HEK293 (cell line): ENCODE measurements around the gene NCAN.
A peak's percentile ranks its signal among the peaks of the same experiment; 100 is the strongest.

Experiments
- CTCF ChIA-PET: fragments of 350-600 bp; formaldehyde crosslinking; extraction: SDS; loops from one replicate; lab custom pipeline; 2021; ENCODE audit warnings: antibody characterized with exemption; lab: Yijun Ruan, JAX
- POLR2A ChIA-PET: fragments of 300-600 bp; formaldehyde crosslinking; extraction: SDS; loops from one replicate; lab custom pipeline; 2020; ENCODE audit warnings: antibody characterized with exemption, inconsistent platforms; lab: Yijun Ruan, JAX
- H3K27ac ChIP-seq: fragments of 200-500 bp; sonication (Bioruptor generic); 2 replicates; pipeline ENCODE4 v1.5.1; 2014; ENCODE audit warnings: low read depth, low read length, control low read depth, inconsistent platforms; ENCODE audit errors: extremely low read depth
- H3K36me3 ChIP-seq, 2 experiments: fragments of 200-500 bp in 1 of 2; sonication (Bioruptor generic) in 1 of 2; 1 replicate in 1 of 2; 2 replicates in 1 of 2; pipeline ENCODE4 v1.5.1; 2014 to 2017; ENCODE audit warnings: inconsistent platforms in 2 of 2, low read length in 2 of 2; ENCODE audit not compliant: control insufficient read depth in 2 of 2, insufficient read depth in 1 of 2
- H3K4me1 ChIP-seq: fragments of 200-500 bp; sonication (Bioruptor generic); 2 replicates; pipeline ENCODE4 v1.5.1; 2014; ENCODE audit warnings: mild to moderate bottlenecking, low read length, inconsistent platforms; ENCODE audit not compliant: control insufficient read depth, insufficient read depth
- H3K4me3 ChIP-seq: 2 replicates; pipeline ENCODE4 v1.5.1; 2011; ENCODE audit warnings: low read depth, mild to moderate bottlenecking, control low read depth, low read length, moderate library complexity
- H3K9me3 ChIP-seq: fragments of 200-500 bp; sonication (Bioruptor generic); 2 replicates; pipeline ENCODE4 v1.5.1; 2014; ENCODE audit warnings: low read depth, low read length, inconsistent platforms; ENCODE audit not compliant: control insufficient read depth, insufficient read depth
- GLIS1 ChIP-seq: fragments of 450-650 bp; formaldehyde crosslinking; IDR thresholded peaks from 2 replicates; pipeline ENCODE4 v1.5.1; 2016; ENCODE audit warnings: missing biosample characterization, missing genetic modification characterization
- REPIN1 ChIP-seq: fragments of 450-650 bp; formaldehyde crosslinking; IDR thresholded peaks from 2 replicates; pipeline ENCODE4 v1.5.1; 2017; ENCODE audit warnings: missing biosample characterization, missing genetic modification characterization, low read depth
- SCRT2 ChIP-seq: fragments of 450-650 bp; formaldehyde crosslinking; IDR thresholded peaks from 2 replicates; pipeline ENCODE4 v1.5.1; 2016; ENCODE audit warnings: missing biosample characterization, missing genetic modification characterization
- SETDB1 ChIP-seq: IDR thresholded peaks from one replicate; pipeline ENCODE4 v1.6.1; 2017; ENCODE audit warnings: mild to moderate bottlenecking, low read length, moderate library complexity, mixed read lengths; ENCODE audit not compliant: insufficient read length
- WT1 ChIP-seq: fragments of 450-650 bp; formaldehyde crosslinking; IDR thresholded peaks from 2 replicates; pipeline ENCODE4 v1.5.1; 2016; ENCODE audit warnings: missing biosample characterization, missing genetic modification characterization
- YY1 ChIP-seq: fragments of 450-650 bp; formaldehyde crosslinking; IDR thresholded peaks from 2 replicates; pipeline ENCODE4 v1.5.1; 2018; ENCODE audit warnings: missing biosample characterization, missing genetic modification characterization
- ZBTB17 ChIP-seq: fragments of 450-650 bp; formaldehyde crosslinking; IDR thresholded peaks from 2 replicates; pipeline ENCODE4 v1.5.1; 2016; ENCODE audit warnings: missing biosample characterization, missing genetic modification characterization
- ZBTB7A ChIP-seq: fragments of 450-650 bp; formaldehyde crosslinking; IDR thresholded peaks from 2 replicates; pipeline ENCODE4 v1.5.1; 2016; ENCODE audit warnings: low read depth, missing biosample characterization, missing genetic modification characterization
- ZEB2 ChIP-seq: fragments of 450-650 bp; formaldehyde crosslinking; IDR thresholded peaks from 2 replicates; pipeline ENCODE4 v1.5.1; 2016; ENCODE audit warnings: missing biosample characterization, missing genetic modification characterization
- ZNF138 ChIP-seq: fragments of 450-650 bp; formaldehyde crosslinking; IDR thresholded peaks from 2 replicates; pipeline ENCODE4 v1.5.1; 2016; ENCODE audit warnings: missing biosample characterization, missing genetic modification characterization, borderline replicate concordance
- ZNF140 ChIP-seq: fragments of 450-650 bp; formaldehyde crosslinking; IDR thresholded peaks from 2 replicates; pipeline ENCODE4 v1.5.1; 2016; ENCODE audit warnings: missing biosample characterization, missing genetic modification characterization
- ZNF155 ChIP-seq: fragments of 450-650 bp; formaldehyde crosslinking; IDR thresholded peaks from 2 replicates; pipeline ENCODE4 v1.5.1; 2016; ENCODE audit warnings: missing biosample characterization, missing genetic modification characterization
- ZNF202 ChIP-seq: fragments of 450-650 bp; formaldehyde crosslinking; IDR thresholded peaks from 2 replicates; pipeline ENCODE4 v1.5.1; 2016; ENCODE audit warnings: missing biosample characterization, missing genetic modification characterization, borderline replicate concordance
- ZNF211 ChIP-seq: fragments of 450-650 bp; formaldehyde crosslinking; IDR thresholded peaks from 2 replicates; pipeline ENCODE4 v1.5.1; 2016; ENCODE audit warnings: low read depth, missing biosample characterization, missing genetic modification characterization
- ZNF23 ChIP-seq: fragments of 450-650 bp; formaldehyde crosslinking; IDR thresholded peaks from 2 replicates; pipeline ENCODE4 v1.5.1; 2016; ENCODE audit warnings: missing biosample characterization, missing genetic modification characterization, borderline replicate concordance
- ZNF239 ChIP-seq: fragments of 450-650 bp; formaldehyde crosslinking; IDR thresholded peaks from 2 replicates; pipeline ENCODE4 v1.5.1; 2016; ENCODE audit warnings: missing biosample characterization, missing genetic modification characterization
- ZNF24 ChIP-seq: fragments of 450-650 bp; formaldehyde crosslinking; IDR thresholded peaks from 2 replicates; pipeline ENCODE4 v1.5.1; 2016; ENCODE audit warnings: missing biosample characterization, missing genetic modification characterization
- ZNF302 ChIP-seq: fragments of 450-650 bp; formaldehyde crosslinking; IDR thresholded peaks from 2 replicates; pipeline ENCODE4 v1.5.1; 2016; ENCODE audit warnings: missing biosample characterization, missing genetic modification characterization, low read depth
- ZNF311 ChIP-seq: fragments of 450-650 bp; formaldehyde crosslinking; IDR thresholded peaks from 2 replicates; pipeline ENCODE4 v1.5.1; 2017; ENCODE audit warnings: missing biosample characterization, missing genetic modification characterization, borderline replicate concordance
- ZNF341 ChIP-seq: fragments of 450-650 bp; formaldehyde crosslinking; IDR thresholded peaks from 2 replicates; pipeline ENCODE4; 2016; ENCODE audit warnings: low read depth, missing biosample characterization, missing genetic modification characterization
- ZNF366 ChIP-seq: fragments of 450-650 bp; formaldehyde crosslinking; conservative IDR thresholded peaks from 2 replicates; pipeline ENCODE4 v1.5.1; 2016; ENCODE audit warnings: missing biosample characterization, missing genetic modification characterization
- ZNF521 ChIP-seq: fragments of 450-650 bp; formaldehyde crosslinking; IDR thresholded peaks from 2 replicates; pipeline ENCODE4 v1.5.1; 2017; ENCODE audit warnings: missing biosample characterization, mild to moderate bottlenecking, missing genetic modification characterization
- ZNF560 ChIP-seq: fragments of 450-650 bp; formaldehyde crosslinking; IDR thresholded peaks from 2 replicates; pipeline ENCODE4 v1.5.1; 2017; ENCODE audit warnings: missing biosample characterization, missing genetic modification characterization, borderline replicate concordance
- ZNF610 ChIP-seq: fragments of 450-650 bp; formaldehyde crosslinking; IDR thresholded peaks from 2 replicates; pipeline ENCODE4 v1.5.1; 2016; ENCODE audit warnings: missing biosample characterization, missing genetic modification characterization, borderline replicate concordance
- ZNF658 ChIP-seq: fragments of 450-650 bp; formaldehyde crosslinking; IDR thresholded peaks from 2 replicates; pipeline ENCODE4; 2016; ENCODE audit warnings: missing biosample characterization, missing genetic modification characterization
- TF ChIP-seq, protein P1 (sequence below): fragments of 450-650 bp; formaldehyde crosslinking; IDR thresholded peaks from 2 replicates; pipeline ENCODE4 v1.5.1; 2016; ENCODE audit warnings: missing biosample characterization, missing genetic modification characterization
- TF ChIP-seq, protein P2 (sequence below): fragments of 450-650 bp; formaldehyde crosslinking; IDR thresholded peaks from 2 replicates; pipeline ENCODE4 v1.5.1; 2016; ENCODE audit warnings: missing biosample characterization, missing genetic modification characterization
- TF ChIP-seq, protein P3 (sequence below): fragments of 450-650 bp; formaldehyde crosslinking; IDR thresholded peaks from 2 replicates; pipeline ENCODE4 v1.5.1; 2016; ENCODE audit warnings: missing biosample characterization, missing genetic modification characterization
- TF ChIP-seq, protein P4 (sequence below): sonication (generic); formaldehyde crosslinking; IDR thresholded peaks from 2 replicates; pipeline ENCODE4 v1.8.1; 2022; ENCODE audit warnings: mild to moderate bottlenecking, moderate library complexity, missing genetic modification reagents

The NCAN gene

DNA sequence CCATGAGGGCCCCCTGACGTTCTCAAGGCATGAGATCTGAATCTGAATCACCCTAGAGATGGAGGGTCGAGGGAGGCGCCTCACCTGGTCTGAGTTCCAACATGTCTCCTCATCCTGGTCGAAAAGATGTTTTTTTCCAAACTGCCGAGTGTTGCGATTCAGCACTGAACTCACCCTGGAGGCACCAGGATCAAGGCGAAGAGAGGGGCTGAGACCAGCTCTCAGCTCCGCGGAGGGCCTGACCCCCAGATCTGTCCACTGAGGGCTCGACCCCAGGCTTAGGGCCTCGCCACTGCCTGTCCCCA, 9.1 kb upstream of the NCAN start (continued):
- no peak for TF ChIP-seq ZNF202 (tag by site-specific recombination)

DNA sequence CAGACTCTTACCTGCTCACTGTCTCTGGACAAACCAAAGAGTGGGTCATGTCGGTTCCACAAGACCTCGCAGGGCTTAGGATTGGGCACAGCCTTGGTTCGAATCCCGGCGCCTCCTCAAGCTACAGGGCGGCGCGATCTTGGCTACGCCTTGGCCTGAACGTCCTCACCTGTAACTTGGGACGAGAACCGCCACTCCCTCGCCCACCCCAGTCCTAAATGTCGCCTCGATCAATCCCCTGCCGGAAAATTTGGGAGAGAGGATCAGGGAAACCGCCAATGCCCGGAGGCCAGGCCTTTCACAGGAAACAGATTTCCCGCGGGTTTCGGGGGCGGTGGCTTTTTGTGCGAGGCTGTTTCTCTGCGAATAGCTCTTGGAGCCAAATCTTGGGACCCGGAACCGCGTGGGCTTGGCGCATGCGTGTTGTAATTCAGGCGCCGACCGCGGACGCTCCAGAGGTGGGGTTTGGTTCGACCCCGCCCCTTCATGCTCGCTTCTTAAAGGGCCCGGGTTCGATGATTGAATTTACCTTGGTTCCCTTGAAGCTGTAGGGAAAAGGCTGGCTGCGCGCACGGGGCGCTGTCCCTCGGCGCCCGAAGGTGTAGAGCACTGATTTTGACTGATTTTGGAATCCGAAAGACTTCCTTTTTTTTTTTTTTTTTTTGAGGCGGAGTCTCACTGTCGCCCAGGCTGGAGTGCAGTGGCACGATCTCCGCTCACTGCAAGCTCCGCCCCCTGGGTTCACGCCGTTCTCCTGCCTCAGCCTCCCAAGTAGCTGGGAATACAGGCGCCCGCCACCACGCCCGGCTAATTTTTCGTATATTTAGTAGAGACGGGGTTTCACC, 8.5 kb upstream of the NCAN start, which contains the start of gene NR2C2AP:
Gene NR2C2AP (minus strand): TSS at position 403 of the 845 bp plus-strand sequence. CDS start 354 bp downstream, at position 49.
- ChIA-PET POLR2A (interaction anchor here (0.6 to 3.5 kb wide), 9 partner anchors 10 to 835 kb away, joined by 3 to 60 read pairs (median 4); partner anchors contain the start of genes BORCS8, MEF2B and RFXANK), CTCF (interaction anchor here (0.6 to 1.1 kb wide), 5 partner anchors 8 to 1618 kb away, joined by 3 to 6 read pairs (median 3); no protein-coding TSS in a partner anchor)
- Histone ChIP-seq H3K4me1 (no peaks in the 10 kb centered on the region), H3K4me3 (peak within 1 kb of the TSS; percentile 62), H3K27ac (peak within 1 kb of the TSS; percentile 62), H3K36me3 (peaks cover 4 to 31% of the 10 kb centered on the region in 2 experiments; a peak in 2 of 3 replicates), H3K9me3 (no peaks in the 10 kb centered on the region)
- no peak for TF ChIP-seq GLIS1 (tag by site-specific recombination)
- TF ChIP-seq ZNF211 (tag by site-specific recombination) = no peak
- TF ChIP-seq, protein P1, sequence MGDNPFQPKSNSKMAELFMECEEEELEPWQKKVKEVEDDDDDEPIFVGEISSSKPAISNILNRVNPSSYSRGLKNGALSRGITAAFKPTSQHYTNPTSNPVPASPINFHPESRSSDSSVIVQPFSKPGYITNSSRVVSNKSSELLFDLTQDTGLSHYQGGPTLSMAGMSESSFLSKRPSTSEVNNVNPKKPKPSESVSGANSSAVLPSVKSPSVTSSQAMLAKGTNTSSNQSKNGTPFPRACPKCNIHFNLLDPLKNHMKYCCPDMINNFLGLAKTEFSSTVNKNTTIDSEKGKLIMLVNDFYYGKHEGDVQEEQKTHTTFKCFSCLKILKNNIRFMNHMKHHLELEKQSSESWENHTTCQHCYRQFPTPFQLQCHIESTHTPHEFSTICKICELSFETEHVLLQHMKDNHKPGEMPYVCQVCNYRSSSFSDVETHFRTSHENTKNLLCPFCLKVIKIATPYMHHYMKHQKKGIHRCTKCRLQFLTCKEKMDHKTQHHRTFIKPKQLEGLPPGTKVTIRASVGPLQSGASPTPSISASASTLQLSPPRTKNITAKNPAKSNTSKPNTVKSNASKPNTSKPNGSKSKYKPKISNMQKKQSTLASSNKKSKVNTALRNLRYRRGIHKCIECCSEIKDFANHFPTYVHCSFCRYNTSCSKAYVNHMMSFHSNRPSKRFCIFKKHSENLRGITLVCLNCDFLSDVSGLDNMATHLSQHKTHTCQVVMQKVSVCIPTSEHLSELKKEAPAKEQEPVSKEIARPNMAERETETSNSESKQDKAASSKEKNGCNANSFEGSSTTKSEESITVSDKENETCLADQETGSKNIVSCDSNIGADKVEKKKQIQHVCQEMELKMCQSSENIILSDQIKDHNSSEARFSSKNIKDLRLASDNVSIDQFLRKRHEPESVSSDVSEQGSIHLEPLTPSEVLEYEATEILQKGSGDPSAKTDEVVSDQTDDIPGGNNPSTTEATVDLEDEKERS = no peak
- no peak for TF ChIP-seq ZNF202 (tag by site-specific recombination)
- peak; percentile 76 for TF ChIP-seq SCRT2
- TF ChIP-seq ZNF138 (tag by site-specific recombination) = no peak
- no peak for TF ChIP-seq ZNF311 (tag by site-specific recombination)
- TF ChIP-seq ZNF302 (tag by site-specific recombination) = no peak
- TF ChIP-seq, protein P2, sequence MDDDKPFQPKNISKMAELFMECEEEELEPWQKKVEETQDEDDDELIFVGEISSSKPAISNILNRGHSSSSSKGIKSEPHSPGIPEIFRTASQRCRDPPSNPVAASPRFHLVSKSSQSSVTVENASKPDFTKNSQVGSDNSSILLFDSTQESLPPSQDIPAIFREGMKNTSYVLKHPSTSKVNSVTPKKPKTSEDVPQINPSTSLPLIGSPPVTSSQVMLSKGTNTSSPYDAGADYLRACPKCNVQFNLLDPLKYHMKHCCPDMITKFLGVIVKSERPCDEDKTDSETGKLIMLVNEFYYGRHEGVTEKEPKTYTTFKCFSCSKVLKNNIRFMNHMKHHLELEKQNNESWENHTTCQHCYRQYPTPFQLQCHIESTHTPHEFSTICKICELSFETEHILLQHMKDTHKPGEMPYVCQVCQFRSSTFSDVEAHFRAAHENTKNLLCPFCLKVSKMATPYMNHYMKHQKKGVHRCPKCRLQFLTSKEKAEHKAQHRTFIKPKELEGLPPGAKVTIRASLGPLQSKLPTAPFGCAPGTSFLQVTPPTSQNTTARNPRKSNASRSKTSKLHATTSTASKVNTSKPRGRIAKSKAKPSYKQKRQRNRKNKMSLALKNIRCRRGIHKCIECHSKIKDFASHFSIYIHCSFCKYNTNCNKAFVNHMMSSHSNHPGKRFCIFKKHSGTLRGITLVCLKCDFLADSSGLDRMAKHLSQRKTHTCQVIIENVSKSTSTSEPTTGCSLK (tag by site-specific recombination) = no peak
- TF ChIP-seq ZNF155 (tag by site-specific recombination) = no peak
- TF ChIP-seq ZBTB7A (tag by site-specific recombination) = no peak
- TF ChIP-seq, protein P3, sequence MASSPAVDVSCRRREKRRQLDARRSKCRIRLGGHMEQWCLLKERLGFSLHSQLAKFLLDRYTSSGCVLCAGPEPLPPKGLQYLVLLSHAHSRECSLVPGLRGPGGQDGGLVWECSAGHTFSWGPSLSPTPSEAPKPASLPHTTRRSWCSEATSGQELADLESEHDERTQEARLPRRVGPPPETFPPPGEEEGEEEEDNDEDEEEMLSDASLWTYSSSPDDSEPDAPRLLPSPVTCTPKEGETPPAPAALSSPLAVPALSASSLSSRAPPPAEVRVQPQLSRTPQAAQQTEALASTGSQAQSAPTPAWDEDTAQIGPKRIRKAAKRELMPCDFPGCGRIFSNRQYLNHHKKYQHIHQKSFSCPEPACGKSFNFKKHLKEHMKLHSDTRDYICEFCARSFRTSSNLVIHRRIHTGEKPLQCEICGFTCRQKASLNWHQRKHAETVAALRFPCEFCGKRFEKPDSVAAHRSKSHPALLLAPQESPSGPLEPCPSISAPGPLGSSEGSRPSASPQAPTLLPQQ (tag by site-specific recombination) = peak; percentile 22; the same call in 1 of the 2 replicates
- no peak for TF ChIP-seq ZNF610 (tag by site-specific recombination)
- TF ChIP-seq ZNF658 (tag by site-specific recombination) = no peak
- TF ChIP-seq ZNF23 (tag by site-specific recombination) = no peak
- no peak for TF ChIP-seq ZNF521 (tag by site-specific recombination)
- no peak for TF ChIP-seq REPIN1 (tag by site-specific recombination)
- peak; percentile 86 for TF ChIP-seq ZNF341 (tag by site-specific recombination)
- TF ChIP-seq, protein P4, sequence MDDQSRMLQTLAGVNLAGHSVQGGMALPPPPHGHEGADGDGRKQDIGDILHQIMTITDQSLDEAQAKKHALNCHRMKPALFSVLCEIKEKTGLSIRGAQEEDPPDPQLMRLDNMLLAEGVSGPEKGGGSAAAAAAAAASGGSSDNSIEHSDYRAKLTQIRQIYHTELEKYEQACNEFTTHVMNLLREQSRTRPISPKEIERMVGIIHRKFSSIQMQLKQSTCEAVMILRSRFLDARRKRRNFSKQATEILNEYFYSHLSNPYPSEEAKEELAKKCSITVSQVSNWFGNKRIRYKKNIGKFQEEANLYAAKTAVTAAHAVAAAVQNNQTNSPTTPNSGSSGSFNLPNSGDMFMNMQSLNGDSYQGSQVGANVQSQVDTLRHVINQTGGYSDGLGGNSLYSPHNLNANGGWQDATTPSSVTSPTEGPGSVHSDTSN (CRISPR knock-in tag) = no peak
- no peak for TF ChIP-seq ZNF366
- TF ChIP-seq WT1 (tag by site-specific recombination) = no peak
- TF ChIP-seq ZNF140 (tag by site-specific recombination) = no peak
- no peak for TF ChIP-seq ZNF560 (tag by site-specific recombination)
- TF ChIP-seq ZEB2 (tag by site-specific recombination) = peak; percentile 43; the same call in 1 of the 2 replicates
- TF ChIP-seq YY1 (tag by site-specific recombination) = no peak
- peak; percentile 27 for TF ChIP-seq SETDB1
- TF ChIP-seq ZBTB17 (tag by site-specific recombination) = peak; percentile 20
- TF ChIP-seq ZNF24 (tag by site-specific recombination) = no peak
- no peak for TF ChIP-seq ZNF239 (tag by site-specific recombination)
